Hepatocyte (in vitro differentiated cells): ENCODE results near the gene STK32C. TPM values are rescaled to one million over a fixed set of nuclear protein-coding genes. Genes with fewer than 3 reads are reported as not detected.

Source experiments
- DNase-seq: peaks from one replicate; pipeline ENCODE4 v3.0.0-alpha.2; 2016; ENCODE audit warnings: low spot score
- H2AFZ ChIP-seq: fragments of 200-600 bp; sonication (generic); 2 replicates; pipeline ENCODE4 v1.6.0; 2016; ENCODE audit warnings: antibody characterized with exemption, mild to moderate bottlenecking
- H3K27ac ChIP-seq: fragments of 200-600 bp; sonication (generic); 2 replicates; pipeline ENCODE4 v1.5.1; 2016; ENCODE audit warnings: mild to moderate bottlenecking
- H3K27me3 ChIP-seq: fragments of 200-600 bp; sonication (generic); 2 replicates; pipeline ENCODE4 v1.6.1; 2016
- H3K36me3 ChIP-seq: fragments of 200-600 bp; sonication (generic); replicated peaks from 2 replicates; pipeline ENCODE4 v1.5.1; 2016; ENCODE audit warnings: low read depth; ENCODE audit not compliant: insufficient read depth
- H3K4me1 ChIP-seq: fragments of 200-600 bp; sonication (generic); 2 replicates; pipeline ENCODE4 v1.5.1; 2016; ENCODE audit warnings: mild to moderate bottlenecking, moderate library complexity; ENCODE audit not compliant: insufficient read depth
- H3K4me2 ChIP-seq: fragments of 200-600 bp; sonication (generic); 2 replicates; pipeline ENCODE4 v1.6.0; 2016
- H3K4me3 ChIP-seq: fragments of 200-600 bp; sonication (generic); 2 replicates; pipeline ENCODE4 v1.5.1; 2016; ENCODE audit warnings: mild to moderate bottlenecking
- H3K79me2 ChIP-seq: fragments of 200-600 bp; sonication (generic); 2 replicates; pipeline ENCODE4 v1.6.0; 2017; ENCODE audit warnings: mild to moderate bottlenecking
- H3K9me2 ChIP-seq: fragments of 200-600 bp; sonication (generic); replicated peaks from 2 replicates; pipeline ENCODE4 v1.6.0; 2017; ENCODE audit warnings: mild to moderate bottlenecking; ENCODE audit not compliant: insufficient read depth
- H3K9me3 ChIP-seq: fragments of 200-600 bp; sonication (generic); 2 replicates; pipeline ENCODE4 v1.5.1; 2016; ENCODE audit warnings: low read depth, mild to moderate bottlenecking
- H4K20me1 ChIP-seq: fragments of 200-600 bp; sonication (generic); 2 replicates; pipeline ENCODE4 v1.6.0; 2016; ENCODE audit warnings: mild to moderate bottlenecking; ENCODE audit not compliant: insufficient read depth, poor library complexity, severe bottlenecking
- EZH2 ChIP-seq: fragments of 200-600 bp; sonication (generic); IDR thresholded peaks from 2 replicates; pipeline ENCODE4 v1.6.1; 2016; ENCODE audit warnings: antibody characterized with exemption, mild to moderate bottlenecking, borderline replicate concordance
- EZH2phosphoT487 ChIP-seq: fragments of 200-600 bp; sonication (generic); IDR thresholded peaks from one replicate; pipeline ENCODE4 v1.6.1; 2018; ENCODE audit warnings: antibody characterized with exemption, mild to moderate bottlenecking, low read depth, moderate library complexity; ENCODE audit not compliant: unreplicated experiment, severe bottlenecking
- WGBS: methylation state at CpG from one replicate; pipeline ENCODE4 v1.1.6; 2016; ENCODE audit warnings: low lambda C conversion rate; ENCODE audit errors: missing lambda C conversion rate; 5-methylcytosine and 5-hydroxymethylcytosine counted together
- polyA plus RNA-seq: library from polyadenylated mRNA; unstranded; fragments of >200 nt; fragmentation: Nextera tagmentation; extraction: Ambion mirVana; gene quantifications from 2 replicates; pipeline ENCODE4 v1.2.1, GENCODE V29; 2016
- total RNA-seq: library from RNA; depleted of rRNA; stranded (reverse); fragments of >200 nt; gene quantifications from 2 replicates; pipeline ENCODE4 v1.2.3, GENCODE V29; 2014
- TF ChIP-seq, protein P1 (sequence below): fragments of 200-600 bp; sonication (generic); IDR thresholded peaks from 2 replicates; pipeline ENCODE4 v1.5.1; 2016; ENCODE audit warnings: antibody characterized with exemption, mild to moderate bottlenecking; ENCODE audit not compliant: poor library complexity

Gene STK32C
- total and polyA plus RNA-seq, 2 experiments from 2014 or later = 7.9 to 12.2 TPM

DNA sequence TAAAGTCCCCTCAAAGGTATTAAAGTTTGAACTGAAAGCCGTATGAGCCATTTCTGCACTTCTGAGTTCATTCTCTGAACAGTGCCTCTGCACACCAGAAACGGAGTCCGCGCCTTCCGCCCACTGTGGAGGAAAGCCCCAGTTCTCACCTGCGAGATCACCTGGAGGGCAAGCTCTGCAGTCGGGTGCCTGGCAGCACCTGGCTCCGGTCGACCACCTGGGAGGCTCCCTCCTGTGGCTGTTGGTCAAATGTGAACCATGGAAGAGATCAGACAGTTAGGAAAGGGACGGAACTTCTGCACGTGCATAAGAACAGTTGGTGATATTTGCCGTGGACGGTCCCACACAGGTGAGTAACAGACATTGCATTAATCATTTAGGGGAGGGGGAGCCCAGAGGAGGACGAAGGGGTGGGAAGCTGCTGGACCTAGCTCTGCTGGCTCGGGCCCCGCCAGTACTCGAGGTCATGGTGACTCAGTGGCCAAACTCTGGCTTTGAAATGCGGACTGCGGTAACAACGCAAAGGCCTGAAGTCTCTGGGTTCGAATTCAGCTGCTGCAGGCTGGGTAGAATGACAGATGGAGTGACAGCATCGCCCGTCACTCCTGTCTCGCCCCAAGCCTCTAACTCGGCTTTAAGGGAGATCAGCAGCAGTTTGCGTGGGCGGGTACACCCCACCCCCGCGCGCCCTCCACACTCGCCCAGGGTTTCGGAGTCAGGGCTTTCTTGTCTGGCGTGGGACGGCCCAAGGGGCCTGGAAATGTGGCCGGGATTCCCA, 122.7 kb downstream of the STK32C start:
- Histone ChIP-seq H4K20me1 (no peaks in the 10 kb centered on the region), H3K4me3 (no peak overlapping the region), H3K9me3 (no peaks in the 10 kb centered on the region), H3K4me1 (peaks cover 10% of the 10 kb centered on the region), H3K27me3 (peaks cover 76% of the 10 kb centered on the region), H2AFZ (no peak overlapping the region), H3K4me2 (peak overlapping the region; percentile 88), H3K9me2 (no peaks in the 10 kb centered on the region), H3K79me2 (no peaks in the 10 kb centered on the region), H3K36me3 (no peaks in the 10 kb centered on the region), H3K27ac (no peak overlapping the region)
- no peak for DNase-seq
- no peak for TF ChIP-seq EZH2phosphoT487
- TF ChIP-seq, protein P1, sequence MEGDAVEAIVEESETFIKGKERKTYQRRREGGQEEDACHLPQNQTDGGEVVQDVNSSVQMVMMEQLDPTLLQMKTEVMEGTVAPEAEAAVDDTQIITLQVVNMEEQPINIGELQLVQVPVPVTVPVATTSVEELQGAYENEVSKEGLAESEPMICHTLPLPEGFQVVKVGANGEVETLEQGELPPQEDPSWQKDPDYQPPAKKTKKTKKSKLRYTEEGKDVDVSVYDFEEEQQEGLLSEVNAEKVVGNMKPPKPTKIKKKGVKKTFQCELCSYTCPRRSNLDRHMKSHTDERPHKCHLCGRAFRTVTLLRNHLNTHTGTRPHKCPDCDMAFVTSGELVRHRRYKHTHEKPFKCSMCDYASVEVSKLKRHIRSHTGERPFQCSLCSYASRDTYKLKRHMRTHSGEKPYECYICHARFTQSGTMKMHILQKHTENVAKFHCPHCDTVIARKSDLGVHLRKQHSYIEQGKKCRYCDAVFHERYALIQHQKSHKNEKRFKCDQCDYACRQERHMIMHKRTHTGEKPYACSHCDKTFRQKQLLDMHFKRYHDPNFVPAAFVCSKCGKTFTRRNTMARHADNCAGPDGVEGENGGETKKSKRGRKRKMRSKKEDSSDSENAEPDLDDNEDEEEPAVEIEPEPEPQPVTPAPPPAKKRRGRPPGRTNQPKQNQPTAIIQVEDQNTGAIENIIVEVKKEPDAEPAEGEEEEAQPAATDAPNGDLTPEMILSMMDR = no peak
- TF ChIP-seq EZH2 = no peak
- WGBS = 52% methylated on average over 34 of the region's 35 CpGs

DNA sequence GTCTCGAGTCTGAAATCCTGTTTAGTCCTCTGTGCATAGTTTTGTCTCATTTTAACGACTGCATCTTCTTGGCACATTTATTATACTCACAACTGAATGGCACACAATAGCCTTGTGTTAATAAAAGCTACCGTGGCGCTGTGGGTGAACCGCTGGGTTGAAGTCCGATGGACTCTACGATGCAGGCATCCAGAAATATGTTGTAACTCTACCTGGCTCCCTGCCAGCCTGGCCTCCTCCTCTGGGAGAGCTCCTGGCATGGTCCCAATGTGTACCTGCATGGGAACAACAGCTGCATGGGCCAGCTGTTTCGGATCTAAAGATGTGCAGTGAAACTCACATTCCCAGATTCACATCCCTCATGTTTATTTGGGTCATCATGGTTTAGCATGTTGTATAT, 124.7 kb downstream of the STK32C start:
- peak; percentile 75 for DNase-seq
- Histone ChIP-seq H3K4me1 (peaks cover 10% of the 10 kb centered on the region), H3K27ac (no peak overlapping the region), H4K20me1 (no peaks in the 10 kb centered on the region), H3K9me3 (no peaks in the 10 kb centered on the region), H3K36me3 (no peaks in the 10 kb centered on the region), H3K79me2 (no peaks in the 10 kb centered on the region), H3K4me2 (no peak overlapping the region), H3K27me3 (peaks cover 57% of the 10 kb centered on the region), H3K4me3 (no peak overlapping the region), H3K9me2 (no peaks in the 10 kb centered on the region), H2AFZ (no peak overlapping the region)
- 68% methylated on average over 8 of the region's 8 CpGs for WGBS
- TF ChIP-seq EZH2 (no peak), EZH2phosphoT487 (no peak)
- TF ChIP-seq, protein P1 = no peak

DNA sequence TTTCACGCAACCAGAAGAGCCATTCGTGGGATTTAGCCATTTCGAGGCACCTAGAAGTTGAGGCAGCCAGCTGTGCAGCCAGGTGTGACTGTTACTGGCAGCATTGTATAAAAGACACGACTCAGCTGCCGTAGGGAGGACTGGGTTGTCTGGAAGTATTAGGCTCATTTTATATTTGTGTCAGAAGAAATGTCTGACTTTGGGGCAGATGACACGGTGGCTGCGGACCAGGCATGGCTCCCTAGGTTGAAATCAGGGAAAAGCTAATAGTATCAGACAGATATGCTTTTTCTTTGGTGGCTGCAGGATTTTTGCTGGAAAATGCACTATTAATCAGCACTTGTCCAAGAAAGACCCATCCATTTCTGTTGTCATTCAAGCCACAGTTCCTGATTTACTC, 125.2 kb downstream of the STK32C start:
- no peaks in the 10 kb centered on the region for H3K9me3 ChIP-seq
- no peak overlapping the region for H3K4me2 ChIP-seq
- no peak overlapping the region for H3K27ac ChIP-seq
- H3K9me2 ChIP-seq = no peaks in the 10 kb centered on the region
- H3K36me3 ChIP-seq = no peaks in the 10 kb centered on the region
- H3K4me1 ChIP-seq = peaks cover 10% of the 10 kb centered on the region
- 82% methylated on average over 7 of the region's 7 CpGs for WGBS
- no peak overlapping the region for H3K4me3 ChIP-seq
- peaks cover 53% of the 10 kb centered on the region for H3K27me3 ChIP-seq
- H4K20me1 ChIP-seq = no peaks in the 10 kb centered on the region
- H2AFZ ChIP-seq = no peak overlapping the region
- no peaks in the 10 kb centered on the region for H3K79me2 ChIP-seq
- no peak for DNase-seq
- TF ChIP-seq EZH2 = no peak
- TF ChIP-seq, protein P1 = no peak
- TF ChIP-seq EZH2phosphoT487 = no peak
